HG03280 (cell line): Measurements from ENCODE around the gene TRAT1.

Source experiments
- ATAC-seq: cut with Tn5 transposase; IDR thresholded peaks from one replicate; pipeline ENCODE4 v1.9.1; 2021; ENCODE audit warnings: mild to moderate bottlenecking, moderate library complexity; ENCODE audit not compliant: unreplicated experiment

Gene TRAT1

DNA sequence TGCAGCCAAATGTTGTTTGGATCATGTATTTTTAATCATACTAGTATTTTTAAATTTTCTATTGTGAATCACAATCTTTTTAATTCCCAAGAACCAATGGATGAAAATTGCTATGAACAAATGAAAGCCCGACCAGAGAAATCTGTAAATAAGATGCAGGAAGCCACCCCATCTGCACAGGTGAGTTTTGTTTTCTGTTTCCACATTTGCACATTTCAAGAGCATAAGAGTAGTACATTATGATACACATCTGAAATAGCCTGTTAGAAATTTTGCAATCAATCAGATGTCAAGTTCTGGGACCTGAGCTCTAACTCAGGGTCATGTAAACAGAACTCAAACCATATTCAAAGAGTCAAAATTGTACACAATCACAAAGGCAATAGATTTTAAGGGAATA lies 26.5 kb downstream of the TRAT1 start:
- no peak for ATAC-seq

- no peak for ATAC-seq
Measured at GRCh38 chr3:108861401-108861800, 38.8 kb downstream of the TRAT1 start.

- ATAC-seq: no peak
Measured at GRCh38 chr3:108862865-108863798, 40.5 kb downstream of the TRAT1 start.

DNA sequence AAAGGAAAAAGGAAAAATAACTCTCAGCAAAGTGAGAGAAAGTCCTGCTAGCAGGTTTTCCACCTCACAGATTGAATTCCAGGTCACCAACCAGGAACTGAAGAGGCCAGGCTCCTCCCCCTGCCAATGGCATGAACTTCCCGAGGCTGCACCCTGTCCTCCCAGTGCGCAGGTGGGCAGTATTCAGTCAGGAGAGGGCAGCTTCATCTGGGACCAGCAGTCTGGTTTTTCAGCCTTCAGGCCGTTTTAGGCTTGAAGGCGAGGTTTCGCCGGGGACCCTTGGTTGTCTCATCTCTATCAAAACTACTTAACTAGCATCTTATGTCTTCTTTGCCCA lies 41.2 kb downstream of the TRAT1 start:
- ATAC-seq: no peak

- ATAC-seq: no peak
Measured at GRCh38 chr3:108877901-108878300, 55.3 kb downstream of the TRAT1 start.

DNA sequence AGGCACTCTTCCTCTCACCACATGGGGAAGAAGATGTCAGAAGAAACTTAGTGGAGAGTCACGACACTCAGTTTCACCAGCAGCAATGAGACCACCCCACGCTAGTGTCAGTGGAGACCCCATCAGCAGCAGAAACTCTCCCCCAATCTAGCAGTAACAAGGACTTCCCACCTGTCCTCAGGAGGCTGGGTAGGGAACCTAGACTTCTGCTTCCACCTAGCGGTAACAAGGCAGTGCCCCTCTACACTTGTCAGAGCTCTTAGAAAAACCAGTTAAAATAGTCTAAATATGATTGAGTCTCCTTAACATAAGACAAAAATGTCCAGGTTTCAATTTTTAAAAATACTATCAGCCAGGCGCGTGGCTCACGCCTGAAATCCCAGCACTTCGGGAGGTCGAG lies 57.3 kb downstream of the TRAT1 start:
- ATAC-seq: no peak

DNA sequence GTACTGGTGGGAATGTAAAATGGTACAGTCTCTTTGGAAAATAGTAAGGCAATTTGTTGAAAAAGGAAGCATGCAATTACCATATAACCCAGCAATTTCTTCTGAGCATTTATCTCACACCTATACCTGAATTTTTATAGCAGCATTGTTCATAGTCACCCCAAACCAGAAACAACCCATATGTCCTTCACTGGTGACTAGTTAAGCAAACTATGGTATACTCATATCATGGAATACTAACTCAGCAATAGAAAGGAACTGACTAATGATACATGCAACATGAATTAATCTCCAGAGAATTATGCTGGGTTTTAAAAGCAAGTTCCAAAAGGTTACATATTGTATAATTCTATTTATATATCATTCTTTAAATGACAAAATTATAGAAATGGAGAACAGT lies 60.2 kb downstream of the TRAT1 start:
- no peak for ATAC-seq

DNA sequence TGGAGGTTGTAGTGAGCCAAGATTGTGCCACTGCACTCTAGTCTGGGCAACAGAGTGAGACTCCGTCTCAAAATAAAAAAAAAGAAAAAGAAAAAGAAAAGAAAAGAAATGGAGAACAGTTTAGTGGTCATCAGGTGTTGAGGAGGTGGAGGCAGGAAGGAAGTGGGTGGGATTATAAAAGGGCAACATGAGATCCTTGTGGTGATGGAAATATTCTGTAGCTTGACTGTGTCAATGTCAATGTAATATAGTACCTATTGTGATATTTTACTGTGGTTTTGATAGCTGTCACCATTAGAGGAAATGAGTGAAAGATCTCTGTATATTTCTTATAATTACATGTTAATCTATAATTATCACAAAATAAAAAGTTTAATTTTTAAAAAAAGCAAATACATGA lies 60.8 kb downstream of the TRAT1 start:
- no peak for ATAC-seq

DNA sequence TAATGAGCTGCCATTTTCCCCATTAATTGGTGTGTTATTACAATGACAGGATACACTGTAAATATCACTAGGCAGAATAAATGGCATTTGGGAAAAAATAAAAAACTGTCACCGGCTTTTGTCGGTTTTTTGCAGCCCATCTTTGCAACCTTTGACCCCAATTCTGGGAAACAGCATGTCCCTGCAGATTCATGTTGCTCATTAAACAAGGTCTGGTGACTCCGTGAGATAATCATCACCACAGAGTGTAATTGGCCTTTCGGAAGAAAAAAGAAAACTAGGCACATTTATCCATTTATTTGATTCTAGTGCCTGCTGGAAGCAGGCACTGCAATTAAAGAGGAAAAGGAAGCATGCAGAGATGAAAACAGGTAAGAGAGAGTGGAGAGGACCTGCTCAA lies 64.5 kb downstream of the TRAT1 start:
- no peak for ATAC-seq

DNA sequence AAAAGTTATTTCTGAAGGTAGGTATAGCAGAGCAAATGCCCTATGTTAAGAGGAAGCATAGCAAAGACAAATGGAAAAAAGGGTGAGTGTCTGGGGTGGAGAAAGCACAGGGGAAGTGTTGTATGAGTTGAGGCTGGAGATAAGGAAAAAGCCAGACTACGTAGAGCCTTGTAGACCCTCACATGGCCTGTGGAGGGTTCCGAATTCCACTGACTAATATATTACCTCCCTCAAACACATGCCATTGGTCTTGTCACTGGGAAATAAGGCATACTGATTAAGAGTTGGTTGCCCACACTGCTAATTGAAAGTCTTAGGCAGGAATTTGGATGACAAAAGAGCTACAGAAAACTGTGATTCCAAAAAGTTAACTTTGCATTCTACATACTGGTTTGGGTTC lies 65.2 kb downstream of the TRAT1 start:
- no peak for ATAC-seq

DNA sequence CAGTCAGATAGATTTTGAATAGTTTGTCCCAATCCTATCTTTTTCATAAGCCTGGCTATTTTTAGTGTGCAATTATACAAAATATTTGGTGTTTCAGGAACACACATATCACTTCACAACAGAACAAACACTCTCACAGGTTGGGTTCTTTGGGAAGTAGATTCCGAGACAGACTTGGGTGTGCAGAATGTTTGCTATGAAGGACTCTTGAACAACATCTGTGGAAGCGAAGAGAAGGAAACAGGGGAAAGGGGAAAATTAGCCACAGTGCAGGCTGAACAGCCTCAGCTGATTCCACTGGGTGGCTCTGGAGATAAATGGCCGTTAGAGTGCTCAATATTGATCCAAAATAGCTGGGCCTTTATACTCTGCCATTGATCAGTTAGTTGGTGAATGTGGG lies 69.2 kb downstream of the TRAT1 start:
- ATAC-seq: no peak

- ATAC-seq: no peak
Measured at GRCh38 chr3:108894981-108895380, 72.4 kb downstream of the TRAT1 start.

DNA sequence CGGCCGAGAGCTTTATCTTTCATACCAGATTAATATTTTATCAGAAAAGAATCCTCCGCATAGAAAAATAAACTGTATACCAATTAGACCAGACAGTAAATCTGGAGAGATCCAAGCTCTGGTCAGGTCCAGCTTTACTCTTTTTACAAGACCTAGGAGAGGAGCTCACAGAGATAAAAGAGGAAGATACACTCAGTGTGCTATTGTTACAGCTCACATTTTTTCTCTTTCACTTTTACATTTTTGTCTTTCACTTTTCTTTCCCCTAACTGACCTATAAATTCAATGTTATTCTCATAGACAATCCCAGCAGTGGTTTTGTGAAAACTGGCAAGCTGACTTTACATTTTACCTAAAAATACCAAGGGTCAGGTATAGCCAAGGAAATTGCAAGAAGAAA lies 75.3 kb downstream of the TRAT1 start:
- ATAC-seq: peak; percentile 71

- ATAC-seq: no peak
Measured at GRCh38 chr3:108899530-108899929, 76.9 kb downstream of the TRAT1 start.
